GM23338 (cell line): ENCODE measurements around the gene SMIM13. TPM values are rescaled to one million over a fixed set of nuclear protein-coding genes. Genes with fewer than 3 reads are reported as not detected.

ENCODE experiments used
- ATAC-seq: fragments of 200-7000 bp; cut with Tn5 transposase; 3 replicates; pipeline ENCODE4 v1.9.1; 2020
- DNase-seq: peaks from one replicate; pipeline ENCODE4 v3.0.0-alpha.2; 2015; ENCODE audit warnings: low spot score
- H2AFZ ChIP-seq: fragments of 200-600 bp; sonication (generic); 2 replicates; pipeline ENCODE4 v1.8.0; 2016; ENCODE audit warnings: antibody characterized with exemption, mild to moderate bottlenecking, moderate library complexity
- H3F3A ChIP-seq: fragments of 200-600 bp; sonication (generic); replicated peaks from 2 replicates; pipeline ENCODE4 v1.8.0; 2017; ENCODE audit warnings: antibody characterized with exemption, mixed run types, low read depth
- H3K27ac ChIP-seq: fragments of 200-600 bp; sonication (generic); 2 replicates; pipeline ENCODE4 v1.6.1; 2016; ENCODE audit warnings: low read depth
- H3K27me3 ChIP-seq: fragments of 200-600 bp; sonication (generic); 2 replicates; pipeline ENCODE4 v1.8.0; 2016; ENCODE audit warnings: mild to moderate bottlenecking, mixed run types, moderate library complexity; ENCODE audit not compliant: insufficient read depth
- H3K36me3 ChIP-seq: fragments of 200-600 bp; sonication (generic); 2 replicates; pipeline ENCODE4 v1.8.0; 2016; ENCODE audit warnings: mild to moderate bottlenecking; ENCODE audit not compliant: insufficient read depth
- H3K4me1 ChIP-seq: fragments of 200-600 bp; sonication (generic); 2 replicates; pipeline ENCODE4 v1.8.0; 2016; ENCODE audit warnings: mild to moderate bottlenecking, moderate library complexity; ENCODE audit not compliant: insufficient read depth
- H3K4me2 ChIP-seq: fragments of 200-600 bp; sonication (generic); 2 replicates; pipeline ENCODE4 v1.7.1; 2017; ENCODE audit warnings: mixed run types
- H3K4me3 ChIP-seq: fragments of 200-600 bp; sonication (generic); 2 replicates; pipeline ENCODE4 v1.6.1; 2016; ENCODE audit warnings: mixed run types
- H3K79me2 ChIP-seq: fragments of 200-600 bp; sonication (generic); replicated peaks from 2 replicates; pipeline ENCODE4 v1.8.0; 2017; ENCODE audit warnings: mild to moderate bottlenecking; ENCODE audit not compliant: insufficient read depth
- H3K9me2 ChIP-seq: fragments of 200-600 bp; sonication (generic); 2 replicates; pipeline ENCODE4 v1.8.0; 2017; ENCODE audit not compliant: insufficient read depth
- H4K20me1 ChIP-seq: fragments of 200-600 bp; sonication (generic); replicated peaks from 2 replicates; pipeline ENCODE4 v1.8.0; 2017; ENCODE audit warnings: mild to moderate bottlenecking; ENCODE audit not compliant: insufficient read depth
- H3K27ac Mint-ChIP-seq: 2 replicates; pipeline ENCODE4 v1.8.0; 2020; ENCODE audit warnings: inconsistent platforms, mild to moderate bottlenecking, moderate library complexity, mixed read lengths
- H3K27me3 Mint-ChIP-seq: 3 replicates; pipeline ENCODE4 v1.8.0; 2022; ENCODE audit warnings: low read depth, mild to moderate bottlenecking, moderate library complexity, mixed read lengths, inconsistent platforms; ENCODE audit not compliant: insufficient read depth, poor library complexity
- H3K36me3 Mint-ChIP-seq: 3 replicates; pipeline ENCODE4 v1.8.0; 2021; ENCODE audit warnings: low read depth, mild to moderate bottlenecking, inconsistent platforms, moderate library complexity, mixed read lengths
- H3K4me1 Mint-ChIP-seq: 3 replicates; pipeline ENCODE4 v1.8.0; 2020; ENCODE audit warnings: mild to moderate bottlenecking, inconsistent platforms, mixed read lengths
- H3K4me3 Mint-ChIP-seq: 3 replicates; pipeline ENCODE4 v1.8.0; 2021; ENCODE audit warnings: moderate library complexity, mild to moderate bottlenecking, inconsistent platforms, mixed read lengths
- H3K9me3 Mint-ChIP-seq: 3 replicates; pipeline ENCODE4 v1.8.0; 2020; ENCODE audit warnings: moderate library complexity, mild to moderate bottlenecking, inconsistent platforms, mixed read lengths
- CREB1 ChIP-seq: fragments of 250-450 bp; sonication (Bioruptor Pico); IDR thresholded peaks from 2 replicates; pipeline ENCODE4 v1.5.0; 2020; ENCODE audit warnings: low read depth, mild to moderate bottlenecking, moderate library complexity
- CTCF ChIP-seq, 2 experiments: fragments of 200-600 bp in 1 of 2; sonication (generic) in 1 of 2; conservative IDR thresholded peaks; 2 replicates each; pipeline versions ENCODE4 v1.5.1 to v1.6.1; 2016 to 2017; ENCODE audit warnings: antibody characterized with exemption in 2 of 2, low read depth in 2 of 2, mild to moderate bottlenecking in 2 of 2, moderate library complexity in 1 of 2
- ETS1 ChIP-seq: IDR thresholded peaks from 2 replicates; pipeline ENCODE4 v1.6.1; 2016; ENCODE audit warnings: antibody characterized with exemption
- EZH2 ChIP-seq: fragments of 200-600 bp; sonication (generic); IDR thresholded peaks from one replicate; pipeline ENCODE4 v1.8.0; 2017; ENCODE audit warnings: antibody characterized with exemption, mild to moderate bottlenecking, low read depth; ENCODE audit not compliant: unreplicated experiment
- JUNB ChIP-seq: IDR thresholded peaks from one replicate; pipeline ENCODE4 v1.6.1; 2016; ENCODE audit warnings: antibody characterized with exemption; ENCODE audit not compliant: unreplicated experiment
- NANOG ChIP-seq: IDR thresholded peaks from 2 replicates; pipeline ENCODE4 v1.6.1; 2016; ENCODE audit warnings: antibody characterized with exemption, borderline replicate concordance
- STAT1 ChIP-seq: IDR thresholded peaks from one replicate; pipeline ENCODE4 v1.6.1; 2016; ENCODE audit warnings: antibody characterized with exemption; ENCODE audit not compliant: unreplicated experiment
- ZNF331 ChIP-seq: fragments of 250-450 bp; sonication (Bioruptor Pico); IDR thresholded peaks from 2 replicates; pipeline ENCODE4 v1.5.0; 2020; ENCODE audit warnings: low read depth, mild to moderate bottlenecking, moderate library complexity
- ZNF462 ChIP-seq: fragments of 250-450 bp; sonication (Bioruptor Pico); IDR thresholded peaks from 2 replicates; pipeline ENCODE4 v1.5.0; 2020; ENCODE audit warnings: mild to moderate bottlenecking, moderate library complexity
- polyA plus RNA-seq: library from polyadenylated mRNA; unstranded; fragments of >200 nt; fragmentation: Nextera tagmentation; extraction: Ambion mirVana; gene quantifications from 2 replicates; pipeline ENCODE4 v1.2.1, GENCODE V29; 2016
- total RNA-seq: library from RNA; depleted of rRNA; stranded (reverse); fragments of >200 nt; shearing (Covaris generic); gene quantifications from 2 replicates; pipeline ENCODE4 v1.2.3, GENCODE V29; 2014

Gene SMIM13
- total and polyA plus RNA-seq, 2 experiments from 2014 or later: 7.2 to 12.7 TPM

GRCh38 chr6:11149551-11149950 is 55.9 kb downstream of the SMIM13 start:
- no peak overlapping the region for H3K4me2 ChIP-seq
- no peak overlapping the region for H3K27ac Mint-ChIP-seq
- no peaks in the 10 kb centered on the region for H4K20me1 ChIP-seq
- no peak overlapping the region for H3K27ac ChIP-seq
- no peak overlapping the region for H2AFZ ChIP-seq
- no peaks in the 10 kb centered on the region for H3F3A ChIP-seq
- H3K27me3 Mint-ChIP-seq: peaks cover 5% of the 10 kb centered on the region
- no peak overlapping the region for H3K4me3 Mint-ChIP-seq
- H3K36me3 Mint-ChIP-seq: no peaks in the 10 kb centered on the region; the same call in 2 of the 3 replicates
- no peak overlapping the region for H3K4me3 ChIP-seq
- no peaks in the 10 kb centered on the region for H3K79me2 ChIP-seq
- DNase-seq: no peak
- no peak for ATAC-seq
- H3K4me1 ChIP-seq: peaks cover 42% of the 10 kb centered on the region
- H3K4me1 Mint-ChIP-seq: peaks cover 35% of the 10 kb centered on the region
- no peaks in the 10 kb centered on the region for H3K36me3 ChIP-seq
- no peaks in the 10 kb centered on the region; the same call in 1 of the 2 replicates for H3K9me2 ChIP-seq
- H3K27me3 ChIP-seq: no peaks in the 10 kb centered on the region
- no peaks in the 10 kb centered on the region for H3K9me3 Mint-ChIP-seq
- TF ChIP-seq NANOG (no peak), ZNF331 (no peak), CTCF (conservative IDR thresholded peaks at IDR 0.05; ENCODE audit: low read depth in 2 of 2) (no peak), EZH2 (no peak)

GRCh38 chr6:11151488-11151887 is 57.9 kb downstream of the SMIM13 start:
- Histone ChIP-seq H3K4me2 (no peak overlapping the region), H2AFZ (no peak overlapping the region), H3K4me1 (peaks cover 34% of the 10 kb centered on the region), H4K20me1 (no peaks in the 10 kb centered on the region), H3K4me3 (no peak overlapping the region), H3F3A (no peaks in the 10 kb centered on the region), H3K9me2 (no peaks in the 10 kb centered on the region), H3K36me3 (no peaks in the 10 kb centered on the region), H3K27me3 (no peaks in the 10 kb centered on the region), H3K27ac (no peak overlapping the region), H3K79me2 (no peaks in the 10 kb centered on the region)
- ATAC-seq (no peak), DNase-seq (no peak)
- peaks cover 4% of the 10 kb centered on the region for H3K27me3 Mint-ChIP-seq
- peaks cover 27% of the 10 kb centered on the region for H3K4me1 Mint-ChIP-seq
- no peaks in the 10 kb centered on the region for H3K9me3 Mint-ChIP-seq
- H3K4me3 Mint-ChIP-seq: no peak overlapping the region
- no peak overlapping the region for H3K27ac Mint-ChIP-seq
- no peaks in the 10 kb centered on the region; the same call in 2 of the 3 replicates for H3K36me3 Mint-ChIP-seq
- TF ChIP-seq ETS1 (no peak), JUNB (no peak)

GRCh38 chr6:11152581-11152980 is 58.9 kb downstream of the SMIM13 start:
- H3F3A ChIP-seq: no peaks in the 10 kb centered on the region
- no peaks in the 10 kb centered on the region for H3K79me2 ChIP-seq
- no peaks in the 10 kb centered on the region for H3K36me3 ChIP-seq
- no peak overlapping the region for H3K4me3 ChIP-seq
- no peaks in the 10 kb centered on the region for H3K27me3 ChIP-seq
- H3K4me2 ChIP-seq: no peak overlapping the region
- Mint-ChIP-seq H3K27ac (no peak overlapping the region), H3K27me3 (peaks cover 2% of the 10 kb centered on the region), H3K4me3 (no peak overlapping the region), H3K36me3 (no peaks in the 10 kb centered on the region; the same call in 2 of the 3 replicates), H3K9me3 (no peaks in the 10 kb centered on the region), H3K4me1 (peaks cover 23% of the 10 kb centered on the region)
- H3K27ac ChIP-seq: no peak overlapping the region
- no peak for DNase-seq
- H3K9me2 ChIP-seq: no peaks in the 10 kb centered on the region
- H2AFZ ChIP-seq: no peak overlapping the region
- H3K4me1 ChIP-seq: peaks cover 30% of the 10 kb centered on the region
- no peaks in the 10 kb centered on the region for H4K20me1 ChIP-seq
- ATAC-seq: no peak
- TF ChIP-seq ZNF462 (CRISPR knock-in tag) (no peak), CREB1 (CRISPR knock-in tag) (no peak), EZH2 (no peak), STAT1 (no peak), JUNB (no peak), NANOG (no peak)
